ENCODE data around the gene ATP5MC2.

- TF ChIP-seq, protein P1, sequence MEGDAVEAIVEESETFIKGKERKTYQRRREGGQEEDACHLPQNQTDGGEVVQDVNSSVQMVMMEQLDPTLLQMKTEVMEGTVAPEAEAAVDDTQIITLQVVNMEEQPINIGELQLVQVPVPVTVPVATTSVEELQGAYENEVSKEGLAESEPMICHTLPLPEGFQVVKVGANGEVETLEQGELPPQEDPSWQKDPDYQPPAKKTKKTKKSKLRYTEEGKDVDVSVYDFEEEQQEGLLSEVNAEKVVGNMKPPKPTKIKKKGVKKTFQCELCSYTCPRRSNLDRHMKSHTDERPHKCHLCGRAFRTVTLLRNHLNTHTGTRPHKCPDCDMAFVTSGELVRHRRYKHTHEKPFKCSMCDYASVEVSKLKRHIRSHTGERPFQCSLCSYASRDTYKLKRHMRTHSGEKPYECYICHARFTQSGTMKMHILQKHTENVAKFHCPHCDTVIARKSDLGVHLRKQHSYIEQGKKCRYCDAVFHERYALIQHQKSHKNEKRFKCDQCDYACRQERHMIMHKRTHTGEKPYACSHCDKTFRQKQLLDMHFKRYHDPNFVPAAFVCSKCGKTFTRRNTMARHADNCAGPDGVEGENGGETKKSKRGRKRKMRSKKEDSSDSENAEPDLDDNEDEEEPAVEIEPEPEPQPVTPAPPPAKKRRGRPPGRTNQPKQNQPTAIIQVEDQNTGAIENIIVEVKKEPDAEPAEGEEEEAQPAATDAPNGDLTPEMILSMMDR (IDR thresholded peaks at IDR 0.05) = no peak
- no peak for TF ChIP-seq EZH2phosphoT487 (IDR thresholded peaks at IDR 0.05)
Observed at GRCh38 chr12:53699678-53700025, 23.8 kb upstream of the ATP5MC2 start.

Measured in neural progenitor cell (in vitro differentiated cells).